NK-92 treated with Interleukin-12 subunit alpha and Interleukin-12 subunit beta, amount 100 ng/mL, for 24 hours (cell line): Measurements from ENCODE around the gene CASKIN1.

ENCODE experiments used
- DNase-seq: peaks from one replicate; lab custom pipeline; 2025; lab: John Stamatoyannopoulos, UW

Gene CASKIN1

DNA sequence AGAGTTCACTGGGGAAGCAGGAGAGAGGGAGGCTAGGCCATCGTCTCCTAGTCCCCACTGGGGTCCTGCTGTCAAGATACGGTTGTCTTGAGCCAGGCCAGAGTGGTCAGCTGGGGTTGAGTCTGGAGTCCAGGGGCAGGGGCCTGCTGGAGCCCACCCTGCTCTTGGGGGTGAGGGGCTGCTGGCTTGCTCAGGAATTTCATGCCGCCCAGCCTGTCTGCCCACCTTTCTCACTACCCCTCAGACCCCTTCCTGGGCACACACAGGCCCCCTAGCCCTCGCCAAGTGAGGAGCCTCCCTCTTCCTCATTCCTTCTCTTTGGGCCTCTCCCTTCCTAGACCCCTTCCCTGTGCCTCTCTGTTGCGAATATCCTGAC is 39.6 kb downstream of the CASKIN1 start:
- DNase-seq = no peak

DNA sequence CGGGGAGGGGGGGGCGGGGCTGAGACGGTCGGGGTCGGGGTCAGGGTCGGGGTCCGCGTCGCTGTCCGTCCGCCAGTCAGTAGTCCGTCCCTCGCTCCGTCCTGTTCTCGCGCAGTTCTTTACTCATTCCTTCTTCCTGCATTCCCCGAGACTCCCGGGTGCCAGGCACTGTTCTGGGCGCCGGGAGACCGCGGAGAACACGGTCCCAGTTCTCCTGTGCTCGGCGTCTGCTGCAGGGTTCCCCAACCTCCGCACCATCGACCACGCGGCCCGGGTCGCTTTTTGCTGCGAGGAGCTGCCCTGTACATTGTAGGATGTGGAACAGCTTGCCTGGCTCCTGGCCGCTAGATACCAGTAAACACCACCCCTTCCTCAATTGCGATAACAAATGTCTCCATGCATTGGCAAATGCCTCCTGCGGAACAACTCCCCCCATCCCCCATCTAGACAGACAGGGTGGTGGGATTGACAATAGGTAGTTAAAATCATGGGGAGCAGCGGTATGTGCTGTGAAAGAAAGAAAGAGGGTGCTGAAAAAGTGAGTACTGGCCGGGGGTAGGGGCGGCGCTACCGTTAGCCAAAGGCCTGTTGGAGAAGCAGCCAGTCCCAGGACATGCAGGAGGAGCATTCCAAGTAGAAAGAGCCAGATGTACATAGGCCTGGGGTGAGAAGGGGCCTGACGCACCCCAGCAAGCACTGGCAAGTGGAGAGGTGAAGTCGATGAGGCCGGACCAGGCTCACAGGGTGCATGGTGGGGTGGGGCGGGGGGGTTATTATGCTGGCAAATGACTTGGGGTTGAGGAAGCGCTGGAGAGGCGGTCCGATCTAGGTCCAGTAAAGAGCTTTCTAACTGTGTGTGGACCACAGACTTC is 40.2 kb downstream of the CASKIN1 start:
- no peak for DNase-seq

DNA sequence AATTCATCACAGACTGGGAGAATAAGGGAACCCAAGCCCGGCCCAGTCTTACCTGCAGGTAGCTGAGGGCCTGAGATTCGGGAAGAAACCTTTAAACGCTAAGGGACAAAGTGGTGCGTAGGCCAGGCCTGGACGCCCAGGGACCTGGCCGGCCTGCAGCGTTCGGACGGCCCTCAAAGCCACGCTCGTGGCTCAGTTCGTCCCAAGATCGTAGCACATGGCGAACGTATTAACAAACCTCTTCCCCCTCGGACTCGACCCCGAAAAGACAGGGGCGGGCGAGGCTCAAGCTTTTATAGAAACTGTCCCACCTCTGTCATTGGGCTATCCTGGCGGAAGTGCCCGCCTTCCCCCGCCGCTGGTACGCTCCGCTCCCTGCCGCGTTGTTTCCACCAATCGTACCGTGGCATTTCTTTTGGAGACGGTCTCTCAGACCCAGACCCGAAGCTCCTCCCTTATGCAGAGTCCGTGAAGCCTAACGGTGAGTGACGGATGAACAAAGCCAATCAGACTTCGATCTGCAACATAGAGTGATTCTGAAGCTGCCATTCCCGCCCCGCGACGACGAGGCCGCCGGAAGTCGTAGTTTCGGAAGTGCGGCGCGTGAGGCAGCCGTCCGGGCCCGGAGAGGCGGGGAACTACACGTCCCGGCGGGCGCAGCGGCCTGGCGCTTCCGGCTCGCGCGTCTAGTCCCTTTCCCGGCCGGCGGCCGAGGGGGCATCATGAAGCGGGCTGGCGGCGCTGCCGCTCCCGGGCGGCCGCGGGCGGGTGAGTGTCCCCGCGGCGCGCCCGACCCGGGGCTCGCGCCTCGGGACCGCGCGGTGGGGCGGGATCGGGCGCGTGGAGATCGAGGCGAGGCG is 41.1 kb downstream of the CASKIN1 start, which contains the start of gene TRAF7:
TSS of gene TRAF7 (plus strand) at position 692 of the 860 bp plus-strand sequence. CDS start 8,139 bp downstream, outside the sequence.
- peak; percentile 96 for DNase-seq

- DNase-seq = no peak
Observed at GRCh38 chr16:2154533-2155090, 41.8 kb downstream of the CASKIN1 start.

- DNase-seq = no peak
Observed at GRCh38 chr16:2152695-2153506, 43.5 kb downstream of the CASKIN1 start.

GRCh38 chr16:2151188-2152091 is 45.0 kb downstream of the CASKIN1 start:
- no peak for DNase-seq

DNA sequence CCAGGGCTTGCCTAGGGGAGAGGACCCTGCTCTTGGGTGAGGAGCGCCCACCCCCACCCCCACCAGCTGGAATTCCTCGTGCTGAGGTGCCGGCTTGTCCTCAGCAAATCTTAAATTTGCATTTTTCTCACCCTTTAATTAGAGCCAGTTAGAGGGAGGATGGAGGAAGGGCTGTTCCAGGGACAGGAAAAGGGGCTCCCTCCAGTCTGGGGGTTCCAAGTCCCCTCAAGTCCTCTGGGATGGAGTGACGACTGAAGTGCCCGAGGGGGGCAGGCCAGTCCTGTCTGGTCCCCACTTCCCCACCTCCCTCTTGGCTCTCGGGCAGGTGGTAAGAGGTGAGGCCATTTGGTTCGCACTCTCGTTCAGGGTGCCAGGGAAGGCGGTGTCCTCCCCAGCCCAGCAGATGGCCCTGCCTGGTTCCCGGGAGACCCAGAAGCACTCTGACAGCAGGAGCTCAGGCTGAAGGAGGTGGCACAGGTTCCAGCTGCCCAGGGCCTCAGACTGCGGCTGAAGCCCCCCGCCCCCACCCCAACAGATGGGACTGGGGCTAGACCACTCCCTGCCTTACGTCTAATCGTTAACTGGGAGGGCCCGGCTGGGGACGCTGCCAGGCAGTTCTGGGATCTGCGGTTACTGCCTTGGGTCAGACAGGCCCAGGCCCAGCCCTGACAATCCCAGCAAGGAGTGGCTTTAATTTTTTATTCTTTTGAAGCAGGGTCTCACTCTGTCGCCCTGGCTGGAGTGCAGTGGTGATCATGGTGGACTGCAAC is 45.8 kb downstream of the CASKIN1 start:
- DNase-seq = no peak

- no peak for DNase-seq
Observed at GRCh38 chr16:2149630-2150417, 46.6 kb downstream of the CASKIN1 start.

DNA sequence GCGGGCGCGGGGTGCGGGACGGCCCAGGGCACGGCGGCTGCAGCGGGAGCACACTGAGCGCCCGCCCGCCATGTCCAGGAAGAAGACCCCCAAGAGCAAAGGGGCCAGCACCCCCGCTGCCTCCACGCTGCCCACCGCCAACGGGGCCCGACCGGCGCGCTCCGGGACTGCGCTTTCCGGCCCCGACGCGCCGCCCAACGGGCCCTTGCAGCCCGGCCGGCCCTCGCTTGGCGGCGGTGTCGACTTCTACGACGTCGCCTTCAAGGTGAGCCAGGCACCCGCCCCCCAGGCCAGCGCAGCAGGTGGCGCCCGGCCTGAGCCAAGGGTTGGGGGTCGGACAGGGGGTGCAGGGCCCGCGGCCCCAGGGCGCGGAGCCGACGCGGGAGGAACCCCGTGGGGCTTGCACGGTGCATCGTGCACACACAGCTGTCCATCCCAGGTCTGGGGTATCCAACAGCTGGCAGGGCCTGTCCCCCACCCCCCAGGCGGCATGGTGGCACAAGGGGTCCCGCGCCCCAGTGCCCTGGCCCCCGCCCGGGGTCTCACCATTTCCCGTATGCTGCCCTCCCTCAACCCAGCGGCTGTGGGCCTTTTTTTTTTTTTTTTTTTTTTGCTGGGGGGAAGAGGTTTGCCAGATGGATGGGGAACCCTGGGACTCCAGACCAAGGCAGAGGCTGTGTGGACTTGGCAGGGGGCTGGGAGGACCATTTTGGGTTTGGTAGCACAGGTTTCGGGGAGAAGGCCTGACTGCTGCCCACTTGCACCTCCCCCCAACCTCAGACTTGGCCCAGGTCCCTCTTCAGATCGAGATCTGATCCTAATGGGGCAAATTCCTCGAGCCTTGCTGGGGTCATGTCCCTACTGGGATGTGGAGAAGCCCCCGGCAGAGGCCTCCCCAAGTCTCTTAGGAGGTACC is 47.4 kb downstream of the CASKIN1 start:
- no peak for DNase-seq

- no peak for DNase-seq
Observed at GRCh38 chr16:2147981-2148671, 48.3 kb downstream of the CASKIN1 start, which contains the start of gene RAB26. Gene RAB26, plus strand, starts transcription at chr16:2148625. Its CDS starts 159 bp downstream, at chr16:2148784.

- DNase-seq = no peak
Observed at GRCh38 chr16:2147378-2147777, 49.0 kb downstream of the CASKIN1 start.

DNA sequence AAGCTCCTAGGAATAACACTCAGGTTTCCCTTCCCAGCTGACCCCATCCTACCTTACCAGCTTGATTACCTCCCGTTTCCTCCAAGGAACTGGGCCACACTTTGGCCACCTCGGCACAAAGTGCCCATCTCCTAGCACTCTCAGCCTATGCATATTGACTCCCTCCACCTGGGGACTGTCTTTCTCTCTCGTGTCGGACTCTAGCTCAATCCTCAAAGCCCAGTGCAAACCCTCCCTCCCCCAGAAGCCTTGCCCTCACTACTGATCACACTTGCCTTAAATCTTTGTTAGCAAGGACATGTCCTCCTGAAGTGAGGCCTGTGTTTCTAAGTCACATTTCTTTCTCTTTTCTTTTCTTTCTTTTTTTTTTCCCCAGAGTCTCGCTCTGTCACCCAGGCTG is 50.6 kb downstream of the CASKIN1 start:
- DNase-seq = no peak

- DNase-seq = no peak
Observed at GRCh38 chr16:2143878-2144485, 52.4 kb downstream of the CASKIN1 start.

DNA sequence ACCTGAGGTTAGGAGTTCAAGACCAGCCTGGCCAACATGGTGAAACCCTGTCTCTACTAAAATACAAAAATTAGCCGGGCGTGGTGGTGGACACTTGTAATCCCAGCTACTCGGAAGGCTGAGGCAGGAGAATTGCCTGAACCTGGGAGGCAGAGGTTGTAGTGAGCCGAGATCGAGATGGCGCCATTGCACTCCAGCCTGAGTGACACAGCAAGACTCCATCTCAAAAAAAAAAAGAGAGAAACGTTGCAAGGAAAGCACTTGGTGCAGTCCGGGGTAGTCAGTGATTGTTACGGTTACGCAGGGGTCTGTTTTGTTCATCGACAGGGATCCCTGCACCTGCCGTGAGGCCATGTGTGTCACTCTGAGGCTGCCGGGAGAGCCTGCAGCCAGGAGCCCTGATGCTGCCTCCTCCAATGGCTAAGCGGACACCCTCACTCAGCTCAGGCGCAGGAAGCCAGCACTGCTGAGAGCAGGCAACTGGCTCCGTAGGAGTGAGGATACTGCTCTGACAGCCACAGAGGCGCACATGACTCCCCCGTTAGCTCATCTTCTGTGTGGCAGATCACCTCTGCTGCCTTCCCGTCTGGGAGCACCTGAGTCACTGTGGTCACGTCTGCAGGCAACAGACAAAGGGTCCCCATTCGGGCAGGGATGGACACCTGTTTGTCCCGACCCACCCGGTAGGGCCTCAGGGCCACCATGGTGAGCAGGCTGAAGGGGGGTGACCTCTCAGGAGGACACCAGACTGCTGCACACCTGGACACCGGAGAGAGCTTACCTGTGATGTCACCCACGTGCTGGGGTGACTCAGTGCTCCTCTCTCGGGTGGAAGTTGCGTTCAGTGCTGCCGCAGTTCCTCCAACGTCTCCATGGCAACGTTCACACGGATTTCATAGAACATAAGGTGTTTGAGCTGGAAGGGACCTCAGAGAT is 53.2 kb downstream of the CASKIN1 start:
- no peak for DNase-seq

- peak; percentile 92 for DNase-seq
Observed at GRCh38 chr16:2135770-2136490, 60.5 kb downstream of the CASKIN1 start, which contains the start of gene PKD1. Gene PKD1, minus strand, starts transcription at chr16:2135898. Its CDS starts 209 bp downstream, at chr16:2135689.
